HepG2 (cell line): ENCODE data around the gene RAD1. TPM values are rescaled to one million over a fixed set of nuclear protein-coding genes. Genes with fewer than 3 reads are reported as not detected.

Experiments used
- ARID3A ChIP-seq: IDR thresholded peaks from 2 replicates; pipeline ENCODE4 v1.6.1; 2012; ENCODE audit warnings: low read depth, low read length, improper control_type of control experiment
- FOXK1 ChIP-seq: sonication (generic); formaldehyde crosslinking; IDR thresholded peaks from 2 replicates; pipeline ENCODE4 v1.4.0; 2020; ENCODE audit warnings: low read depth, missing genetic modification reagents, borderline replicate concordance
- GATAD2A ChIP-seq: IDR thresholded peaks from 2 replicates; pipeline ENCODE4 v1.6.1; 2016
- HDAC2 ChIP-seq: sonication (generic); formaldehyde crosslinking; IDR thresholded peaks from 2 replicates; pipeline ENCODE4 v1.4.0; 2020; ENCODE audit warnings: missing genetic modification reagents
- HMGXB3 ChIP-seq: sonication (generic); formaldehyde crosslinking; IDR thresholded peaks from 2 replicates; pipeline ENCODE4 v1.4.0; 2020; ENCODE audit warnings: missing genetic modification reagents, borderline replicate concordance
- HOMEZ ChIP-seq: IDR thresholded peaks from 2 replicates; pipeline ENCODE4 v1.6.1; 2016; ENCODE audit warnings: low read depth
- IKZF4 ChIP-seq: sonication (generic); formaldehyde crosslinking; IDR thresholded peaks from 2 replicates; pipeline ENCODE4 v1.5.1; 2020; ENCODE audit warnings: borderline replicate concordance, mild to moderate bottlenecking, low read depth, missing genetic modification reagents; ENCODE audit errors: not compliant biosample characterization
- KDM1A ChIP-seq: IDR thresholded peaks from 2 replicates; pipeline ENCODE4 v1.6.1; 2016; ENCODE audit warnings: missing compliant biosample characterization
- NR2F6 ChIP-seq, 2 experiments: IDR thresholded peaks; 2 replicates each; pipeline ENCODE4 v1.6.1; 2016; ENCODE audit warnings: antibody characterized with exemption in 1 of 2, mild to moderate bottlenecking in 1 of 2
- ONECUT2 ChIP-seq: sonication (generic); formaldehyde crosslinking; IDR thresholded peaks from 2 replicates; pipeline ENCODE4 v1.4.0; 2020; ENCODE audit warnings: missing genetic modification reagents
- SOX13 ChIP-seq, 3 experiments: fragments of 450-650 bp in 1 of 3; sonication (generic) in 1 of 3; formaldehyde crosslinking in 1 of 3; IDR thresholded peaks in 2 of 3; conservative IDR thresholded peaks in 1 of 3; 2 replicates each; pipeline versions ENCODE4 v1.5.0 to v1.6.1; 2016 to 2020; ENCODE audit warnings: antibody characterized with exemption in 1 of 3, mild to moderate bottlenecking in 1 of 3, missing compliant biosample characterization in 1 of 3, missing genetic modification reagents in 1 of 3, moderate library complexity in 1 of 3
- SP5 ChIP-seq: IDR thresholded peaks from 2 replicates; pipeline ENCODE4 v1.6.1; 2016; ENCODE audit warnings: low read depth, borderline replicate concordance
- ZBTB7B ChIP-seq: sonication (generic); formaldehyde crosslinking; IDR thresholded peaks from 2 replicates; pipeline ENCODE4 v1.4.0; 2020; ENCODE audit warnings: missing genetic modification reagents
- ZFX ChIP-seq: sonication (generic); formaldehyde crosslinking; IDR thresholded peaks from 2 replicates; pipeline ENCODE4 v1.4.0; 2020; ENCODE audit warnings: mild to moderate bottlenecking, low read depth, missing genetic modification reagents, moderate library complexity
- ZNF12 ChIP-seq: sonication (generic); formaldehyde crosslinking; IDR thresholded peaks from 2 replicates; pipeline ENCODE4 v1.5.0; 2020; ENCODE audit warnings: missing genetic modification reagents
- ZNF550 ChIP-seq: sonication (generic); formaldehyde crosslinking; IDR thresholded peaks from 2 replicates; pipeline ENCODE4 v1.4.0; 2020; ENCODE audit warnings: mild to moderate bottlenecking, missing genetic modification reagents, borderline replicate concordance
- ZNF773 ChIP-seq: sonication (generic); formaldehyde crosslinking; IDR thresholded peaks from 2 replicates; pipeline ENCODE4 v1.4.0; 2020; ENCODE audit warnings: missing genetic modification reagents, borderline replicate concordance
- ZNF775 ChIP-seq: sonication (generic); formaldehyde crosslinking; IDR thresholded peaks from 2 replicates; pipeline ENCODE4 v1.4.0; 2020; ENCODE audit warnings: missing genetic modification reagents, mild to moderate bottlenecking, moderate library complexity, borderline replicate concordance
- polyA plus RNA-seq, 8 experiments: library from polyadenylated mRNA; depleted of rRNA in 3 of 8; stranded (reverse) in 7 of 8; unstranded in 1 of 8; fragments of >200 nt; fragmentation: Illumina TruSeq in 4 of 8; extraction: Trizol in 4 of 8; gene quantifications; 2 replicates each; pipeline versions ENCODE4 v1.2.1 to v1.2.3, GENCODE V29; 2011 to 2016; ENCODE audit warnings: low read depth in 4 of 8, missing spikeins in 1 of 8, mixed read lengths in 1 of 8; ENCODE audit not compliant: insufficient read depth in 1 of 8
- total RNA-seq, 5 experiments: library from RNA; depleted of rRNA; stranded (reverse); fragments of >200 nt; fragmentation: Illumina TruSeq; extraction: Trizol; gene quantifications; 2 replicates each; pipeline ENCODE4 v1.2.3, GENCODE V29; 2016; ENCODE audit warnings: low read depth in 1 of 5
- TF ChIP-seq, protein P1 (sequence below): IDR thresholded peaks from 2 replicates; pipeline ENCODE4 v1.6.1; 2016; ENCODE audit warnings: mild to moderate bottlenecking

RAD1 gene
- total and polyA plus RNA-seq, 2 of the 13 experiments (the other 11 are each of a cell fraction or from before 2014, with no cell fraction given): 14.7 to 39.1 TPM

GRCh38 chr5:34889394-34889793 lies 25.9 kb downstream of the RAD1 start (continued):
- TF ChIP-seq HMGXB3 (CRISPR knock-in tag): 0 out of 2 replicates have a peak, but pooled peaks have one; percentile 42
- TF ChIP-seq KDM1A (CRISPR knock-in tag): 0 out of 2 replicates have a peak, but pooled peaks have one; percentile 62
- peak; percentile 61; the same call in 1 of the 2 replicates for TF ChIP-seq HOMEZ (CRISPR knock-in tag)
- peak; percentile 87 for TF ChIP-seq ZBTB7B (CRISPR knock-in tag)
- no peak for TF ChIP-seq ZNF775 (CRISPR knock-in tag)
- TF ChIP-seq GATAD2A (CRISPR knock-in tag): peak; percentile 79
- no peak for TF ChIP-seq SOX13 (IDR thresholded peaks at IDR 0.05)
- TF ChIP-seq SOX13 (CRISPR knock-in tag; conservative IDR thresholded peaks at IDR 0.05 in 1 of 2, IDR thresholded peaks at IDR 0.05 in 1 of 2): peak in 1 of 2 experiments; percentile 73; a peak in 2 of 4 replicates
- 0 out of 2 replicates have a peak, but pooled peaks have one; percentile 27 for TF ChIP-seq ZNF12
- no peak for TF ChIP-seq IKZF4 (CRISPR knock-in tag)
- TF ChIP-seq SP5 (CRISPR knock-in tag): 0 out of 2 replicates have a peak, but pooled peaks have one; percentile 41
- TF ChIP-seq ZFX (CRISPR knock-in tag): peak; percentile 22; the same call in 1 of the 2 replicates
- no peak for TF ChIP-seq ZNF773 (CRISPR knock-in tag)
- TF ChIP-seq HDAC2: peak; percentile 83
- TF ChIP-seq NR2F6 (IDR thresholded peaks at IDR 0.05): no peak
- peak; percentile 47; the same call in 1 of the 2 replicates for TF ChIP-seq NR2F6 (CRISPR knock-in tag; IDR thresholded peaks at IDR 0.05)
- TF ChIP-seq, protein P1, sequence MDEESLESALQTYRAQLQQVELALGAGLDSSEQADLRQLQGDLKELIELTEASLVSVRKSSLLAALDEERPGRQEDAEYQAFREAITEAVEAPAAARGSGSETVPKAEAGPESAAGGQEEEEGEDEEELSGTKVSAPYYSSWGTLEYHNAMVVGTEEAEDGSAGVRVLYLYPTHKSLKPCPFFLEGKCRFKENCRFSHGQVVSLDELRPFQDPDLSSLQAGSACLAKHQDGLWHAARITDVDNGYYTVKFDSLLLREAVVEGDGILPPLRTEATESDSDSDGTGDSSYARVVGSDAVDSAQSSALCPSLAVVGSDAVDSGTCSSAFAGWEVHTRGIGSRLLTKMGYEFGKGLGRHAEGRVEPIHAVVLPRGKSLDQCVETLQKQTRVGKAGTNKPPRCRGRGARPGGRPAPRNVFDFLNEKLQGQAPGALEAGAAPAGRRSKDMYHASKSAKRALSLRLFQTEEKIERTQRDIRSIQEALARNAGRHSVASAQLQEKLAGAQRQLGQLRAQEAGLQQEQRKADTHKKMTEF: peak; percentile 47; the same call in 1 of the 2 replicates
- TF ChIP-seq ZNF550 (CRISPR knock-in tag): no peak
- peak; percentile 64; the same call in 1 of the 2 replicates for TF ChIP-seq ONECUT2
- peak; percentile 43; the same call in 1 of the 2 replicates for TF ChIP-seq ARID3A
- TF ChIP-seq FOXK1: 0 out of 2 replicates have a peak, but pooled peaks have one; percentile 21
